HG03432 (cell line): Measurements from ENCODE around the gene FANCC.
"Not testable (repeated sequence)": the region's sequence is repeated elsewhere in the genome, so short reads cannot be mapped to it uniquely, and the experiment has no call there.

ENCODE experiments used
- ATAC-seq: cut with Tn5 transposase; IDR thresholded peaks from one replicate; pipeline ENCODE4 v1.9.1; 2021; ENCODE audit warnings: mild to moderate bottlenecking, moderate library complexity; ENCODE audit not compliant: unreplicated experiment

FANCC gene

GRCh38 chr9:95284162-95285080 is 33.1 kb downstream of the FANCC start:
- ATAC-seq = no peak

DNA sequence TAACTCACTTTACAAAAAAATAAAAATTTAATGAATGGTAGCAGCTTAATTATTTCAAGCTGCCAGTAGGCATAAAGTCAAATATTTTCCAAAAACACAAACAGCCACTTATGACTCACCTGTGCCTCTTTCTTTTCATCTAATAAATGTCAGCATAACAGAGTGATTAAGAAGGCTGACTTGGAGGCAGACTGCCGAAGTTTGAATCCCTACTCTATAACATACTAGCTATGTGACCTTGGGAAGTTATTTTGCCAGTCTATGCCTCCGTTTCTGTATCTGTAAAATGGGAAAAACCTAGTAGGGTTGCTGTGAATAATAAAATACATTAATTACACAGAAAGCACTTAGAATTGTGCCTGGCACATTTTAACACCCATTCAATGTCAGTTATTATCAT is 33.8 kb downstream of the FANCC start:
- ATAC-seq = no peak

- ATAC-seq = no peak
Measured at GRCh38 chr9:95282332-95282731, 35.2 kb downstream of the FANCC start.

- ATAC-seq = no peak
Measured at GRCh38 chr9:95280745-95281144, 36.8 kb downstream of the FANCC start.

DNA sequence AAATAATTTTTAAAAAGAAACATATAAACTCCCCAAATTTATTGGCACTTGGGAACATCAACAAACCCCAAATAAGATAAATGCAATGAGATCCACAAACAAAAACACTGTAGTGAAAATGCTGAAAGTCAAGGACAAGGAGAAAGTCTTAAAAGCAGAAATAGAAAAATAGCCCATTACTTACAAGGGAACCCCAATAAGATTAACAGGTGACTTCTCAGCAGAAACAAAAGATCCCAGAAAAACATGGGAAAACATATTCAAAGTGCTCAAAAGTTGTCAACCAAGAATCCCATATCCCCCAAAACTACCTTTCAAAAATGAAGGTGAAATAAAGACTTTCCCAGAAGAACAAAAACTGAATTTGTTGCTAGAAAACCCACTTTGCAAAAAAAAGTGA is 40.0 kb downstream of the FANCC start:
- no peak for ATAC-seq

DNA sequence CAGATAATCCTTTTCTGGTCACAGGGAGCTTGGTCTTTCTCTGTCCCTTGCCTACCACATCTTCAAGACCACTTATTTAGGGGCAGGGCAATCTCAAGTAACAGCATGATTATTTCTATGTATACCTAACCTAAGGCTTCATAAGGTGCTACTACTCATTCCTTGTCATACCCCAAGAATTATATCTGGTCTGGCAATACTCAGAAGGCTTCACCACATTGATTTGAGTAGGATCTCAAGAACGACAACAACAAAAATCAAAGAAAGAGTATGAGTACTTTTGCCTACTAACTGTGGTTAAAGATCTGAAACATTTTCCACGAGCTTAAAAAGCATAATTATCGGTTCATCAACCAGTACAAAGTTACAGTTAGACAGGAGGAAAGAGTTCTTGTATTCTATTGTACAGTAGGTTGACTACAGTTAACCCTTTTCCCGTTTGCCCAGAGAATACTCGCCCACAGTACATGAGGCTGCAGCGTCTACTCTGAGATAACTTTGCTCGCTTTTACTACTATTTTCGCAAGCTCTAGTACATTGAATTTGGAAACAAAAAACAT is 41.0 kb downstream of the FANCC start:
- ATAC-seq = no peak

GRCh38 chr9:95274160-95274559 is 43.3 kb downstream of the FANCC start:
- ATAC-seq = not testable (repeated sequence)

GRCh38 chr9:95273369-95274022 is 44.0 kb downstream of the FANCC start:
- no peak for ATAC-seq

- ATAC-seq = no peak
Measured at GRCh38 chr9:95272830-95273229, 44.7 kb downstream of the FANCC start.

DNA sequence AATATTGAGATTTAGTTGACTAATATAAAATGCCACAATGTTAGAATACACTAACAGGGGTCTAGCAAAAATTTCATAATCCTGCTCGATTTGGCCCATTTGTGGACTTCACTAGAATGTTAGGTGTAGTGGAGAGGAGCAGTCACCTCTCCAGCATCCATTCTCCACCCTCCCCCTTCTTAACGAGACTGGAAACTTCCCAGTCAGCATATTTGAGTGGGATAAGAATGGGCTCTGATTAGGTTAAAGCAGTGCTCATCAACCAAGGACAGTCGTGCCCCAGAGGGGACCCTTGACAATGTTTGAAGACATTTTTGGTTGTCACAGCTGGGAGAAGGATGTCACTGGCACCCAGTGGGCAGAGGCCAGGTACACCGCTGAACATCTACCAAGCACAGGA is 46.7 kb downstream of the FANCC start:
- no peak for ATAC-seq

DNA sequence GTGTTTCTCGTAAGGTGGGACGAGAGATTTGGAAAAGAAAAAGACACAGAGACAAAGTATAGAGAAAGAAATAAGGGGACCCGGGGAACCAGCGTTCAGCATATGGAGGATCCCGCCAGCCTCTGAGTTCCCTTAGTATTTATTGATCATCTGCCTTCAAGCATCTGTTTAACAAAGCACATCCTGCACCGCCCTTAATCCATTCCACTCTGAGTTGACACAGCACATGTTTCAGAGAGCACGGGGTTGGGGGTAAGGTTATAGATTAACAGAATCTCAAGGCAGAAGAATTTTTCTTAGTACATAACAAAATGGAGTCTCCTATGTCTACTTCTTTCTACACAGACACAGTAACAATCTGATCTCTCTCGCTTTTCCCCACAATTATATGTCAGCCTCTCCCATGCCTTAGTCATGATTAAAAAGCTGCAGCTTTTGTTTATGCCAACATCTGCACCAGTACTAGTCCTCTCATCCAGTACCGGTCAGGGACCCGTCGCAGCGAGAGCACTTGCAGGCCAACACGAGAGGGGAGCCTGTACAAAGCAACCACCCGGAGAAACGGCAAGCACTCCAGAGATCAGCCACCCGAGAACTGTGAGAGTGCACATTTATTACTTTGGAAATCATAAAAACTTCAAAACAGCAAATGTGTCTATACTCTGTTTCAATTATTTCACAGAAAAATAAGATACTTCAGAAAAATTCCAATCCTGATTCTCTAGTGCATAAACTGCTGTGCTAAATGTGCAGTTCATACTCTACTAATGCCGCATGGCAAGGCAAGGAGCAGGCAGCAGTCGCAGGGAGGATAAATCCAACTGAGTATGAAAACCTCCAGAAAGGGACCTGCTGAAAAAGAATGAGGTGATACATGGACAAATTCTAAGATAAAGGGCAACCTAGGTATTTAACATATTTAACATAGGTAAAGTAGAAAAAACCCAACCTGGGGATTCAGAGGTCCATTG is 47.4 kb downstream of the FANCC start:
- ATAC-seq = not testable (repeated sequence)

GRCh38 chr9:95268681-95269080 is 48.8 kb downstream of the FANCC start:
- no peak for ATAC-seq

- ATAC-seq = peak; percentile 75
Measured at GRCh38 chr9:95266649-95267048, 50.9 kb downstream of the FANCC start.

DNA sequence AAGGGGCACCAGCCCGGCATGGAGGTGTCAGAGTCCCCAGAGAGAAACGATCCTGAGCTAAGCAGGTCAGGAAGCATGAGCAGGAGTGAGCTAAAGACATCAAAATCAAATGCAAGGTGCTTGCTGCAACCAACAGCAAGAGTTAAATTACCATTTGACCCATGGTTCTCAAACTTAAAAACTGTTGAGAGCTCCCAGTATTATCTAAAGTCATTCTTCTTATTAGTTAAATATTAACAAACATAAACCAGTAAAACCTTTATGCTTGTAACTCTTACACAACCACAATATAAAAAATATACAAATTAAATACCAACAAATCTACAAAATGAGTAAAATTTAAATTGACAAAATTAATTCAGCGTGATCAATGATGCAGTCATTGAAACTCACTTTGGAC is 51.5 kb downstream of the FANCC start:
- ATAC-seq = no peak

DNA sequence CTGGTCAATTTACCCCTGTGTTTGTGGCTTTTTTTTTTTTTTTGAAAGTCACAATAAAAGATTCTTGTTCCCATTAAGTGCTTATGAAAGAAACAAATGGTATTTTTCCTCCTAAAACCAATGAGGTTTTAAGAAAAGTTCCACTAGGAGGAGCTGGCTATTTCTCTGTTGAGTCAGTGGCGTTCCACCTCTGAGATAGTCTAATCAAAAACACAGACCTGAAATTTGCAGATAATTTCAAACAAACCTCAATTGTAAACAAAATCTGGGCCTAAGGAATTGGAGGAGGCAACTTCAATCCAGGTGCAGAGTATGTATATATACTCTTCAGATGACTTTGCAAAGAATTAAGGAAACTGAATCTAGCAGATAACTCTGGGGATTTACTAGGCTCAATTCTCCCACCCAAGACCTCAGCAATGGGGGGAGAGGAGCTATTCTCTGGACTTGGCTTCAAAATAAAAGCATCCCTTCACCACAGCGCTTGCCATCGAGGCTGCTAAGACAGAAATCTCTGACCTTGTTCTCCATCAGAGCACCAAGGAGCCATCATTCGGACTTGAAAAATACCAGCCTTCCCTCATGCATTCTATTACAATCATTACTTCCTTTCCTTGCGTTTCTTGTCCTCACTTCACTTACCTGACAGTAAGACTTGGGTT is 52.4 kb downstream of the FANCC start:
- ATAC-seq = no peak

DNA sequence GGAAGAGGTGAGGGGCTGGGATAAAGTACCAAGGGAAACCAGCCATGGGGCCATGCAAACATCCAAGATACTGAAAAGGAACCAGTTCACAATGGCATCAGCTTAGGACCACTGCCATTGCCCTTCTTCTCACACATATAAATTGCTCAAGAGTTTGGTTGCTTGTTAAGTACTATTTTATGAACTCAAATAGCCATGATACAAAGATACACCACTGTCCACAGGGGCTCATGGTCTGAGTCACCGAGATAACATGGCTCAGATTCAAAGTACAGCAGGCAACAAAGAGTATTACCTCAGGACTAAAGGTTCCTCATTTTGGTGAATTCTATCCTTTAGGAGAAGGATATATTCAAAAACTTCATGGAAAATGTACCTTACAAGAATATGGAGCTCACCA is 55.6 kb downstream of the FANCC start:
- no peak for ATAC-seq

DNA sequence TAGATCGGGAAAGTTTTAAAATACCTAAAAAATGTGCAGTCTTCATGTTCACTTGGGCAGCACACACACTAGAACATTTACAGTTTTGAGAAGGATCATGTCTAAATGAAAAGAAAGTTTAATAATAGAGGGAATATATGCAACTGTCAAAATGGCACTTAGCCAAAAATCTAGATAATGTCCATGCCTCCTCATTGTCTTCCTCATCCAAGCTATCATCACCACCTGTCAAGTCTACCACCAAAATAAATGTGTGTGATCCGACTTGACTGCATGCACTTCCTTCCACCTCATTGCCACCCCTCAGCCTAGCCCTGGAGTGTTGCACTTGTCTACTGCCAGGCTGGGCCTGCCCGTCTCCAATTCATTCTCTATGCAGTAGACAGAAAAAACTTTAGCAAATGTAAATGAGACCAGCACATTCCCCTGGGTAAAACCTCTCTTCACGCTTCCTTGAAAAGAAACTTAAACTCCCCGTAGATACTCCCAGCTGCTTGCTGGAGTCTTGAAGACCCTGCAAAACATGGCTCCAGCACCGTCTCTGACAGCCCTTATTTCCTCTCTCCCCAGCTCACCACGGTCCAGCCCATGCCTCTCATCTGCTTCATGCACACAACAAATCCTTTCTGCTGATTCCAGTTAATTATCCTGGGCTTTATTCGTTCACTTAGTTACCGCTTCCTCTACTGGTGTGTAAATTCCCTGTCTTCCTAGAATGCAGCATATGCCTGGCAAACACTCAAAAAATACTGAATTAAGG is 66.9 kb downstream of the FANCC start:
- no peak for ATAC-seq

DNA sequence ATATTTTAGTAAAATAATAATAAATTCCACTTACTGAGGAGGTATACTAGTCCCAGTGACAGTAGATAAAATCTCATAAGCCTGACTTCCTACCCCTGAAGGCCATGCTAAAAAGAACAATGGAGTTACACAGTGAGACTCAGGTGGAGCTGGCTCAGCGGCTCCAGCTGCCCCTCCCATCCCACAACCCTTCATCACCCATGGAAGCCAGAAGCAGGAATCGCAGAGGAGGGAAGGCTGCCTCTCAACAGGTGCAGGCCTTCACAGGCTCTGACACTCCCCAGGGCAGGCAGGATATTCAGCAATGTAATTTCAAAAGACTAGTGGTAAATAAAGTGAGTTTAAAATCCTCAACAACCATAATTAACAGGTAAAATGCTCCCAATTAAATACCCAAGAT is 67.5 kb downstream of the FANCC start:
- no peak for ATAC-seq

DNA sequence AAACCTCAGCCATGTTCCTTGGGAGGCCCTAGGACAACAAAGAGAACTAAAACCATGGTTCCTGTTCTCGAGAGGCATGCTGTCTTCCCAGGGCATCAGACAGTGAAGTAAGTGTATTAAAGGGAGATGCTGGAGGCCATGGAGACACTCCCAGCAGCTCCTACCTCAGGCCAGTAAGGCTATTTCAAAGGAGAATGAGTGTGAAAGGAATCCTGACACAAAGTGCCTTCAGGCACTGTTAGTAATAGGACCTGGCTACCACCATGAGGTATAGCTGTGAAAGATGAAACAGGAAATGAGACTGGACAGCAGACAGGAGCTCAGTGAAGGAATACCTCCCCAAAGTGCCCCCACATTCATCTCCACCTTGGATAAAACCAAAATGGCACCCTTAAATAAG is 71.0 kb downstream of the FANCC start:
- ATAC-seq = no peak

DNA sequence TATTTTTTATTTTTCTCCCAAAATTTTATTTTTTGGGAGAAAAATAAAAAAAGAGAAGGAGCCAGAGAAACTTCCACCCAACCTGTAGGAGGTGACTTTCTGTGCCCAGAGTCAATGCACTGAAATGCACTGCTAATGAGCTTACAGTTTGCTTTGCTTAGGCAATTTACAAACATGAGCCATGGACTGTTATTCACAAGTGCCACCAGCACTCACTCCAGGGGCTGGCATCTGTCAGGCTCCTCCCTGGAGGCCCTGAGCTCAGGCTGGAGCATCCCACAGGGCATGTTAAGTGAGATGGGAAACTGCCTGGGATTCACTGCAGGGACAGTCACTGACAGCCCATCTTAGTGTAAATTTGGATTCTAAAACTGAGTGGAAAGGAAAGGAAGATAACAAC is 74.9 kb downstream of the FANCC start:
- ATAC-seq = no peak
